22Rv1 (cell line): Measurements from ENCODE around the gene ZNF831.

Source experiments
- H3K27ac ChIP-seq: fragments of 450-650 bp; 2 replicates; pipeline ENCODE4 v1.5.1; 2017
- ZFX ChIP-seq: fragments of 450-650 bp; IDR thresholded peaks from 2 replicates; pipeline ENCODE4 v1.6.1; 2017; ENCODE audit warnings: antibody characterized with exemption, borderline replicate concordance
- TF ChIP-seq, protein P1 (sequence below): fragments of 450-650 bp; IDR thresholded peaks from 2 replicates; pipeline ENCODE4 v1.5.1; 2017; ENCODE audit warnings: mild to moderate bottlenecking

Gene ZNF831

GRCh38 chr20:59157961-59158541 is 5.6 kb upstream of the ZNF831 start:
- no peak overlapping the region for H3K27ac ChIP-seq
- TF ChIP-seq ZFX: no peak
- TF ChIP-seq, protein P1, sequence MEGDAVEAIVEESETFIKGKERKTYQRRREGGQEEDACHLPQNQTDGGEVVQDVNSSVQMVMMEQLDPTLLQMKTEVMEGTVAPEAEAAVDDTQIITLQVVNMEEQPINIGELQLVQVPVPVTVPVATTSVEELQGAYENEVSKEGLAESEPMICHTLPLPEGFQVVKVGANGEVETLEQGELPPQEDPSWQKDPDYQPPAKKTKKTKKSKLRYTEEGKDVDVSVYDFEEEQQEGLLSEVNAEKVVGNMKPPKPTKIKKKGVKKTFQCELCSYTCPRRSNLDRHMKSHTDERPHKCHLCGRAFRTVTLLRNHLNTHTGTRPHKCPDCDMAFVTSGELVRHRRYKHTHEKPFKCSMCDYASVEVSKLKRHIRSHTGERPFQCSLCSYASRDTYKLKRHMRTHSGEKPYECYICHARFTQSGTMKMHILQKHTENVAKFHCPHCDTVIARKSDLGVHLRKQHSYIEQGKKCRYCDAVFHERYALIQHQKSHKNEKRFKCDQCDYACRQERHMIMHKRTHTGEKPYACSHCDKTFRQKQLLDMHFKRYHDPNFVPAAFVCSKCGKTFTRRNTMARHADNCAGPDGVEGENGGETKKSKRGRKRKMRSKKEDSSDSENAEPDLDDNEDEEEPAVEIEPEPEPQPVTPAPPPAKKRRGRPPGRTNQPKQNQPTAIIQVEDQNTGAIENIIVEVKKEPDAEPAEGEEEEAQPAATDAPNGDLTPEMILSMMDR: no peak

DNA sequence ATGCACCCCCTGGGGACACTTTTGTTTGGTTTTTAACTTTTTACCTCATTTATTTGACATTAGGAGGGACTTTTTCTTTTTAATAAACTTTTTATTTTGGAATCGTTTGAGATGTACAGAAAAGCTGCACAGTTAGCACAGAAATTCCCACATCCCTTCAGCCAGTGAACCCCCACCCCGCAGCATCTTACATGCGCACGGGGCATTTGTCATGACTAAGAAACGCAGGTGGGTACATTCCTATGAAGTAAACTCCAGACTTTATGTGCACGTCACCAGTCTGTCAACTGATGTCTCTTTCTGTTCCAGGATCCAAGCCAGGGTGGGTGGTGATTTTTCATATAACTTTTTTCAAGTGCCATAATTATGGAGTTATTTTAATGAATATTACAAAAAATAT is 4.9 kb upstream of the ZNF831 start:
- no peak overlapping the region for H3K27ac ChIP-seq
- no peak for TF ChIP-seq ZFX
- TF ChIP-seq, protein P1: no peak

DNA sequence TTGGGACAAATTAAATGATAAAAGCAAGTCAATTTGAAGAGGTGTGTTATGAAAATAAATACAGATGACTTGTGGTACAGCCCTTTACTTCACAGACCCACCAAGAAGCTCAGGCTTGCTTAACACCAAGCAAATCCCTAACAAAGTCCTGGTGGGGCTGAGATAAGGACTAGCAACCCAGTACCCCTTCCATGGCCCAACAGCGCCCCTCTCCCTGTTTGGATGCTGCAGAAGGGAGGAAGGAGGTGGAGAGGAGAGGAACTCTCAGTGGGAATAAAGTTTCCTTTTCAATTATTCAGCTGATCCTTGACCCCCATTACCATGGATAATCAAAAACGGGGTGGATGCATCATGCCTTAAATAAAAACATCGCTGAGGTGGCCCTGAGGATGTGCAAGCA is 4.5 kb upstream of the ZNF831 start:
- TF ChIP-seq, protein P1: no peak
- no peak for TF ChIP-seq ZFX

DNA sequence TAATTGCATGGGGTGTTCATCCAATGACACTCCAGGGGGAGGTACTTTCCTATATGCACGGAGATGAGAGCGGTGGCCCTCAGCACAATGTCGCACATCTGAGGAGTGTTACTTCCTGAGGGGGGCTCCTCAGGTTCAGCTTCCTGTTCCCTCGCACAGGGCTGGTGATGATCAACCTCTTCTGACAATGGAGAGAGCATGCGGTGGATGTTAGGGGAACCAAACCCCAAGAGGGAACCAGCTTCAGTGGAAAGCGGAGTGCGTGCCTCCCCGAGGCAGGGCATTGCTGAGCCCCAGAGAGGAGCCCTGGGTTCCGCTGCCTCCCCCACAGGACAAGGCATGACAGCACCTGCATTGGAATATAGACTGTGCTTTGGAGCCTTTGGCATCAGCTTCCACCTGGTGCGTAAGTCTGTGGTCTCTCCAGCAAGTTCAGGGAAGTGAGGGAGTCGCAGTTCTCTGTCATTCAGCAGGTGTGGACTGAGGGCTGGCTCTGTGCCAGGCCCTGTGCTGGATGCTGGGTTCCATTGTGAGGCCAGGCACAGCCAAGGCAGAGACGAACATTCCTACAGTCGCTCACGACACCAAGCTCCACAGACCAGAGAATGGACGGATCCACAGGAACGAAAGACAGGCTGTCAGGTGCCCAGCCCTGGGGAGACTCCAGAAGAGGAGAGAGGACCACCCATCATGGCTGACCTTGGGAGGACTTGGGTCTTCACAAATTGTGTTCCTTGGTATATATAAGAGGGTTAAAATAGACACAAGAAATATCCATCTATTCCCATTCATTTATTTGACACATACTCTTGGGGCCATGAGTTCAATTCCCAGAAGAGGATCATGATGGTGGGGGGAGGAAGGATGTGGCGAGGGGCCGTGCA is 3.9 kb upstream of the ZNF831 start:
- TF ChIP-seq, protein P1: no peak
- TF ChIP-seq ZFX: no peak
- no peak overlapping the region for H3K27ac ChIP-seq

More for the DNA sequence above, 4.5 kb upstream of the ZNF831 start:
- H3K27ac ChIP-seq: no peak overlapping the region

- TF ChIP-seq, protein P1: no peak
- no peak for TF ChIP-seq ZFX
- no peak overlapping the region for H3K27ac ChIP-seq
Measured at GRCh38 chr20:59160389-59161115, 3.1 kb upstream of the ZNF831 start.

GRCh38 chr20:59161721-59162120 is 1.9 kb upstream of the ZNF831 start:
- TF ChIP-seq, protein P1: no peak
- TF ChIP-seq ZFX: no peak
- no peak overlapping the region for H3K27ac ChIP-seq
